ENCODE measurements around the gene ADCY9. TPM values are rescaled to one million over a fixed set of nuclear protein-coding genes. Genes with fewer than 3 reads are reported as not detected.

The ADCY9 gene
- total and polyA plus RNA-seq, 3 experiments from 2014 or later = 1.2 to 9.2 (median 8.2) TPM

GRCh38 chr16:4089251-4089810 lies 26.9 kb downstream of the ADCY9 start:
- no peaks in the 10 kb centered on the region for H3K27me3 Mint-ChIP-seq
- H3K36me3 ChIP-seq (ENCODE audit: insufficient read depth, low read length) = no peaks in the 10 kb centered on the region
- no peak overlapping the region for H3K4me3 ChIP-seq (ENCODE audit: low read length)
- no peak overlapping the region for H3K27ac ChIP-seq (ENCODE audit: low read depth, low read length)
- H3K27ac Mint-ChIP-seq = no peak overlapping the region
- no peaks in the 10 kb centered on the region for H3K27me3 ChIP-seq (ENCODE audit: insufficient read depth, low read length, poor library complexity, severe bottlenecking)
- H3K4me1 Mint-ChIP-seq = peaks cover 5 to 18% (median 10%) of the 10 kb centered on the region in 3 donors
- H3K36me3 Mint-ChIP-seq = peaks cover 0 to 4% (median 0%) of the 10 kb centered on the region in 3 donors
- POLR2A ChIA-PET = no interaction called here
- peak overlapping the region in 1 of 7 donors; percentile 51 for H3K4me3 Mint-ChIP-seq
- no peaks in the 10 kb centered on the region for H3K9me3 Mint-ChIP-seq
- no peaks in the 10 kb centered on the region for H3K4me1 ChIP-seq (ENCODE audit: insufficient read depth, low read length)
- CTCF ChIA-PET = no interaction called here
- no peak for DNase-seq
- no peaks in the 10 kb centered on the region for H3K9me3 ChIP-seq (ENCODE audit: low read length)

GRCh38 chr16:4087990-4088577 lies 28.2 kb downstream of the ADCY9 start:
- Histone ChIP-seq H3K27me3 (ENCODE audit: insufficient read depth, low read length, poor library complexity, severe bottlenecking) (no peaks in the 10 kb centered on the region), H3K4me3 (ENCODE audit: low read length) (no peak overlapping the region), H3K9me3 (ENCODE audit: low read length) (no peaks in the 10 kb centered on the region), H3K4me1 (ENCODE audit: insufficient read depth, low read length) (no peaks in the 10 kb centered on the region), H3K36me3 (ENCODE audit: insufficient read depth, low read length) (no peaks in the 10 kb centered on the region), H3K27ac (ENCODE audit: low read depth, low read length) (no peak overlapping the region)
- no peaks in the 10 kb centered on the region for H3K27me3 Mint-ChIP-seq
- no peaks in the 10 kb centered on the region for H3K9me3 Mint-ChIP-seq
- peak overlapping the region in 4 of 8 donors; percentile 34 to 87 (median 53) for H3K27ac Mint-ChIP-seq
- peaks cover 0 to 4% (median 0%) of the 10 kb centered on the region in 3 donors for H3K36me3 Mint-ChIP-seq
- peaks cover 8 to 23% (median 15%) of the 10 kb centered on the region in 3 donors for H3K4me1 Mint-ChIP-seq
- ChIA-PET CTCF (no interaction called here), POLR2A (no interaction called here)
- DNase-seq = no peak
- H3K4me3 Mint-ChIP-seq = no peak overlapping the region

- Histone ChIP-seq H3K27me3 (ENCODE audit: insufficient read depth, low read length, poor library complexity, severe bottlenecking) (no peaks in the 10 kb centered on the region), H3K36me3 (ENCODE audit: insufficient read depth, low read length) (no peaks in the 10 kb centered on the region), H3K9me3 (ENCODE audit: low read length) (no peaks in the 10 kb centered on the region), H3K4me3 (ENCODE audit: low read length) (no peak overlapping the region), H3K27ac (ENCODE audit: low read depth, low read length) (no peak overlapping the region), H3K4me1 (ENCODE audit: insufficient read depth, low read length) (peaks cover 6% of the 10 kb centered on the region)
- H3K27me3 Mint-ChIP-seq = no peaks in the 10 kb centered on the region
- H3K4me3 Mint-ChIP-seq = no peak overlapping the region
- ChIA-PET CTCF (no interaction called here), POLR2A (interaction anchor here (1.1 kb wide), 1 partner anchor 28 kb away, joined by 4 read pairs; the partner anchor contains the start of gene ADCY9)
- peaks cover 13 to 31% (median 22%) of the 10 kb centered on the region in 3 donors for H3K4me1 Mint-ChIP-seq
- no peaks in the 10 kb centered on the region for H3K9me3 Mint-ChIP-seq
- peaks cover 0 to 4% (median 0%) of the 10 kb centered on the region in 3 donors for H3K36me3 Mint-ChIP-seq
- no peak for DNase-seq
- peak overlapping the region in 4 of 8 donors; percentile 34 to 87 (median 53) for H3K27ac Mint-ChIP-seq
Observed at GRCh38 chr16:4087099-4087885, 28.9 kb downstream of the ADCY9 start.

GRCh38 chr16:4086153-4086552 lies 30.1 kb downstream of the ADCY9 start:
- POLR2A ChIA-PET = interaction anchor here (1.1 kb wide), 1 partner anchor 30 kb away, joined by 4 read pairs; the partner anchor contains the start of gene ADCY9
- Histone ChIP-seq H3K27ac (ENCODE audit: low read depth, low read length) (no peak overlapping the region), H3K27me3 (ENCODE audit: insufficient read depth, low read length, poor library complexity, severe bottlenecking) (no peaks in the 10 kb centered on the region), H3K4me3 (ENCODE audit: low read length) (no peak overlapping the region), H3K9me3 (ENCODE audit: low read length) (no peaks in the 10 kb centered on the region), H3K4me1 (ENCODE audit: insufficient read depth, low read length) (peaks cover 16% of the 10 kb centered on the region), H3K36me3 (ENCODE audit: insufficient read depth, low read length) (no peaks in the 10 kb centered on the region)
- peaks cover 0 to 4% (median 0%) of the 10 kb centered on the region in 3 donors for H3K36me3 Mint-ChIP-seq
- H3K4me3 Mint-ChIP-seq = no peak overlapping the region
- CTCF ChIA-PET = no interaction called here
- H3K27me3 Mint-ChIP-seq = no peaks in the 10 kb centered on the region
- DNase-seq = no peak
- H3K4me1 Mint-ChIP-seq = peaks cover 23 to 43% (median 31%) of the 10 kb centered on the region in 3 donors
- H3K9me3 Mint-ChIP-seq = no peaks in the 10 kb centered on the region
- peak overlapping the region in 2 of 8 donors; percentile 43 to 96 for H3K27ac Mint-ChIP-seq

- Mint-ChIP-seq H3K4me3 (no peak overlapping the region), H3K36me3 (peaks cover 0 to 4% (median 0%) of the 10 kb centered on the region in 3 donors), H3K27ac (no peak overlapping the region), H3K9me3 (no peaks in the 10 kb centered on the region), H3K27me3 (no peaks in the 10 kb centered on the region), H3K4me1 (peaks cover 29 to 47% (median 33%) of the 10 kb centered on the region in 3 donors)
- ChIA-PET CTCF (no interaction called here), POLR2A (no interaction called here)
- Histone ChIP-seq H3K9me3 (ENCODE audit: low read length) (no peaks in the 10 kb centered on the region), H3K27me3 (ENCODE audit: insufficient read depth, low read length, poor library complexity, severe bottlenecking) (no peaks in the 10 kb centered on the region), H3K4me1 (ENCODE audit: insufficient read depth, low read length) (peaks cover 21% of the 10 kb centered on the region), H3K27ac (ENCODE audit: low read depth, low read length) (no peak overlapping the region), H3K36me3 (ENCODE audit: insufficient read depth, low read length) (no peaks in the 10 kb centered on the region), H3K4me3 (ENCODE audit: low read length) (no peak overlapping the region)
- no peak for DNase-seq
Observed at GRCh38 chr16:4085405-4085970, 30.8 kb downstream of the ADCY9 start.

GRCh38 chr16:4083347-4083870 lies 32.8 kb downstream of the ADCY9 start:
- peak overlapping the region in 4 of 8 donors; percentile 2 to 40 (median 10) for H3K27ac Mint-ChIP-seq
- Histone ChIP-seq H3K27ac (ENCODE audit: low read depth, low read length) (no peak overlapping the region), H3K4me1 (ENCODE audit: insufficient read depth, low read length) (peaks cover 21% of the 10 kb centered on the region), H3K9me3 (ENCODE audit: low read length) (no peaks in the 10 kb centered on the region), H3K4me3 (ENCODE audit: low read length) (no peak overlapping the region), H3K36me3 (ENCODE audit: insufficient read depth, low read length) (no peaks in the 10 kb centered on the region), H3K27me3 (ENCODE audit: insufficient read depth, low read length, poor library complexity, severe bottlenecking) (no peaks in the 10 kb centered on the region)
- ChIA-PET POLR2A (no interaction called here), CTCF (no interaction called here)
- peaks cover 26 to 40% (median 37%) of the 10 kb centered on the region in 3 donors for H3K4me1 Mint-ChIP-seq
- H3K4me3 Mint-ChIP-seq = no peak overlapping the region
- H3K27me3 Mint-ChIP-seq = no peaks in the 10 kb centered on the region
- no peak for DNase-seq
- no peaks in the 10 kb centered on the region for H3K9me3 Mint-ChIP-seq
- peaks cover 0 to 1% (median 0%) of the 10 kb centered on the region in 3 donors for H3K36me3 Mint-ChIP-seq

GRCh38 chr16:4082474-4083044 lies 33.7 kb downstream of the ADCY9 start:
- Mint-ChIP-seq H3K4me3 (peak overlapping the region in 3 of 7 donors; percentile 13 to 54 (median 51)), H3K36me3 (no peaks in the 10 kb centered on the region), H3K27me3 (no peaks in the 10 kb centered on the region), H3K4me1 (peaks cover 26 to 37% (median 37%) of the 10 kb centered on the region in 3 donors), H3K27ac (peak overlapping the region in 4 of 8 donors; percentile 35 to 63 (median 60)), H3K9me3 (no peaks in the 10 kb centered on the region)
- H3K27me3 ChIP-seq (ENCODE audit: insufficient read depth, low read length, poor library complexity, severe bottlenecking) = no peaks in the 10 kb centered on the region
- DNase-seq = no peak
- H3K27ac ChIP-seq (ENCODE audit: low read depth, low read length) = no peak overlapping the region
- no peak overlapping the region for H3K4me3 ChIP-seq (ENCODE audit: low read length)
- no peaks in the 10 kb centered on the region for H3K9me3 ChIP-seq (ENCODE audit: low read length)
- ChIA-PET POLR2A (no interaction called here), CTCF (no interaction called here)
- H3K4me1 ChIP-seq (ENCODE audit: insufficient read depth, low read length) = peaks cover 21% of the 10 kb centered on the region
- no peaks in the 10 kb centered on the region for H3K36me3 ChIP-seq (ENCODE audit: insufficient read depth, low read length)

All from CD8-positive, alpha-beta memory T cell (primary cell).